Activated T-cell treated with anti-CD3 and anti-CD28 coated beads, Interleukin-2, amount 50 U/mL, for 72 hours (primary cell): ENCODE measurements around the gene MEOX1. TPM values are rescaled to one million over a fixed set of nuclear protein-coding genes. Genes with fewer than 3 reads are reported as not detected.
"Not testable (repeated sequence)": the region's sequence is repeated elsewhere in the genome, so short reads cannot be mapped to it uniquely, and the experiment has no call there.

Experiments
- ATAC-seq, 2 donors: fragments of 150-1000 bp; cut with Tn5 transposase; replicated peaks in 1 of 2; 2 replicates each; pipeline ENCODE4 v1.10.0; 2021; ENCODE audit warnings: moderate library complexity in 2 of 2, mild to moderate bottlenecking in 1 of 2
- DNase-seq, 2 donors: peaks; one replicate each; pipeline ENCODE4 v3.0.0; 2021 to 2022; ENCODE audit warnings: mixed read lengths in 1 of 2
- H3K27ac Mint-ChIP-seq: one replicate; pipeline ENCODE4 v1.8.0; 2022; ENCODE audit warnings: mild to moderate bottlenecking, moderate library complexity, mixed read lengths
- H3K27me3 Mint-ChIP-seq: one replicate; pipeline ENCODE4 v1.8.0; 2022; ENCODE audit warnings: low read depth, mixed read lengths
- H3K36me3 Mint-ChIP-seq, 2 donors: one replicate each; pipeline ENCODE4 v1.8.0; 2022; ENCODE audit warnings: mixed read lengths in 2 of 2, mild to moderate bottlenecking in 1 of 2; ENCODE audit not compliant: insufficient read depth in 2 of 2
- H3K4me1 Mint-ChIP-seq: one replicate; pipeline ENCODE4 v1.8.0; 2022; ENCODE audit warnings: low read depth, mixed read lengths
- H3K4me3 Mint-ChIP-seq, 2 donors: one replicate each; pipeline ENCODE4 v1.8.0; 2022; ENCODE audit warnings: mild to moderate bottlenecking in 2 of 2, mixed read lengths in 2 of 2, moderate library complexity in 2 of 2
- H3K9me3 Mint-ChIP-seq, 2 donors: one replicate each; pipeline ENCODE4 v1.8.0; 2022; ENCODE audit warnings: mixed read lengths in 2 of 2
- total RNA-seq, 2 donors: library from RNA; stranded (reverse); gene quantifications; one replicate each; pipeline ENCODE4 v1.2.3, GENCODE V29; 2022

MEOX1 gene
- total RNA-seq, 2 donors from 2014 or later, result 0.36 to 0.37 TPM

DNA sequence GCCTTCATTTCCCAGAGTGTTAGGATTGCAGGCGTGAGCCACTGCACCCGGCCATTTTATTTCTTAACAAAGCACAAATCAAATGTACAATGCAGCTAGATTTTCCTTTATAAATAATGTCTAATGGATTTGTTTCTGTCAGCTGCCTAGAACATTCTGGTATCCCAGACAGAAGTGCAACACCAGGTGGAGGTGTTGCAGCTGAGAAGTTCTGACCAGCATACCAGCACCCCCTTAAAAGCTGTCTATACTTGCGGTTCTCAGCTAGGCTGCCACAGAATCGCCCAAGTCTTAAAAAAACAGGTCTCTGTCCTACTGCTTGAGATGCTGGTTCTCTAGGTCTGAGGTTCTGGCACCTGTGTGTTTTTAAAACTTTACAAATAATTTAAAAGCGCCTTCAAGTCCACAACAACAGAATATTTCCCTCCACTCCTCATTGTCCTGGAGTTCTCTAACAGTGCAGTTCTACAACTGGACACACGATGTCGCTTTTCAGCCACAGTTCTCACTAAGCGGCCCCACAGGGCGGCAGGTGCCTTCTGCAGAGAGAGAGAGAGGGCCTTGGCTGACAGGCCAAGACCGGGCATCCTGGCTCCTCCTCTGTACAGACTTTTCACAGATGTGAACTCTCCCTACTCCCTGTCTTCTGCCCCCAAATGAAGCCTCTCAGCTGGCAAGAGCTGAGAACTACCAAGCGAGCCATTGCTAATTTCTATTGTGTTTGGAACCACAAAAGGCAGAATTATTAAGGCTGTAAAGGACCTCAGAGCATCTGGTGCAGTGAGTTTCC lies 32.6 kb upstream of the MEOX1 start:
- ATAC-seq, result peak; percentile 91 to 94

GRCh38 chr17:43691317-43691693 lies 29.6 kb upstream of the MEOX1 start:
- ATAC-seq (no peak), DNase-seq (no peak)
- Mint-ChIP-seq H3K4me3 (no peak overlapping the region), H3K4me1 (no peaks in the 10 kb centered on the region), H3K27ac (no peak overlapping the region), H3K36me3 (no peaks in the 10 kb centered on the region), H3K9me3 (no peaks in the 10 kb centered on the region), H3K27me3 (peaks cover 4% of the 10 kb centered on the region)

More for the DNA sequence above, 32.6 kb upstream of the MEOX1 start:
- peak; percentile 77 to 79 for DNase-seq
- Mint-ChIP-seq H3K27me3 (peaks cover 11% of the 10 kb centered on the region), H3K36me3 (no peaks in the 10 kb centered on the region), H3K27ac (no peak overlapping the region), H3K4me3 (no peak overlapping the region), H3K4me1 (no peaks in the 10 kb centered on the region), H3K9me3 (no peaks in the 10 kb centered on the region)

- H3K36me3 Mint-ChIP-seq, result no peaks in the 10 kb centered on the region
- H3K27me3 Mint-ChIP-seq, result peaks cover 4% of the 10 kb centered on the region
- no peaks in the 10 kb centered on the region for H3K9me3 Mint-ChIP-seq
- DNase-seq (no peak), ATAC-seq (no peak)
- H3K4me3 Mint-ChIP-seq, result no peak overlapping the region
- H3K27ac Mint-ChIP-seq, result no peak overlapping the region
- H3K4me1 Mint-ChIP-seq, result no peaks in the 10 kb centered on the region
These were observed 29.0 kb upstream of the MEOX1 start for GRCh38 chr17:43690624-43691316.

DNA sequence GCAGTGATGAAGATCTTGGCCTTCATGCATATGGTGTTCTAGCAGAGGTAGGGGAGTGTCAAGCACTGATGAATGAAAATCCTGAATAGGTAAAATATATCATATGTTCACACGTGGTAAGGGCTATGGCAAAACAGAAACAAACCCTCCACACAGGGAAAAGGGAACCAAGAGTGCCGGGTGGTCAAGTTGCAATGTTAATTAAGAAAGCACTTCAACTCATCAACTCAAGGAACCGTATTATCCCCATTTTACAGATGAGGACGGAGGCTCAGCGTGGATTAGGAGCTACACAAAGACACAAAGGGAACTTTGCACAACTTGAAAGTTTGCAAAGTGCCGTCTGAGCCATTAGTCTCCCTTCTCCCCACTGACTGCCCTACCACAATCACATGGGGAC lies 28.1 kb upstream of the MEOX1 start:
- H3K4me1 Mint-ChIP-seq, result no peaks in the 10 kb centered on the region
- no peak overlapping the region for H3K4me3 Mint-ChIP-seq
- H3K36me3 Mint-ChIP-seq, result no peaks in the 10 kb centered on the region
- H3K27me3 Mint-ChIP-seq, result peaks cover 4% of the 10 kb centered on the region
- DNase-seq (no peak), ATAC-seq (no peak)
- H3K9me3 Mint-ChIP-seq, result no peaks in the 10 kb centered on the region
- no peak overlapping the region for H3K27ac Mint-ChIP-seq

DNA sequence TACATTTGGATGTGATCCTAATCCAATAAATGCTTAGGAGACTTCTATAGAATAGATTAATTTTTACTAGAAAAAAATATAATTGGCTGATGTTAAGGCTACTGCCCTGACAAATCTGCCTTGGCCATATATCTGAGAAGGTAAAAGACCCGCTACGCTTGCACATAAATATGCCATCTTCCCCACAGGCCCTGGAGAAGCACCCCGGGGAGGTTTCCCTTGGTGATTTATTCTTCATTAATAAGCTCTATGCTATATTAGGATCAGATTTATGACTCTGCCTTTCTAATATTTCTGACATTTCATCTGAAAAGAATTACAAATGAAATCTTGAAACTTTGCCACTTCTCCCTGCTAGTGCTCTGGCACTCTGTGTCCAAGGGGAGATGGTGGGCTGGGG lies 27.4 kb upstream of the MEOX1 start:
- Mint-ChIP-seq H3K9me3 (no peaks in the 10 kb centered on the region), H3K27me3 (peaks cover 2% of the 10 kb centered on the region), H3K36me3 (no peaks in the 10 kb centered on the region), H3K4me1 (no peaks in the 10 kb centered on the region), H3K4me3 (no peak overlapping the region), H3K27ac (no peak overlapping the region)
- ATAC-seq (no peak), DNase-seq (no peak)

- not testable (repeated sequence) for H3K36me3 Mint-ChIP-seq, DNase-seq, H3K4me3 Mint-ChIP-seq, ATAC-seq, H3K4me1 Mint-ChIP-seq, H3K27me3 Mint-ChIP-seq, H3K27ac Mint-ChIP-seq, H3K9me3 Mint-ChIP-seq
These were observed 25.2 kb upstream of the MEOX1 start for GRCh38 chr17:43686957-43687356.

GRCh38 chr17:43683928-43684653 lies 22.4 kb upstream of the MEOX1 start:
- no peak overlapping the region for H3K4me3 Mint-ChIP-seq
- no peaks in the 10 kb centered on the region for H3K9me3 Mint-ChIP-seq
- peaks cover 8% of the 10 kb centered on the region for H3K27me3 Mint-ChIP-seq
- H3K27ac Mint-ChIP-seq, result no peak overlapping the region
- no peaks in the 10 kb centered on the region for H3K36me3 Mint-ChIP-seq
- no peaks in the 10 kb centered on the region for H3K4me1 Mint-ChIP-seq
- DNase-seq (no peak), ATAC-seq (no peak)

DNA sequence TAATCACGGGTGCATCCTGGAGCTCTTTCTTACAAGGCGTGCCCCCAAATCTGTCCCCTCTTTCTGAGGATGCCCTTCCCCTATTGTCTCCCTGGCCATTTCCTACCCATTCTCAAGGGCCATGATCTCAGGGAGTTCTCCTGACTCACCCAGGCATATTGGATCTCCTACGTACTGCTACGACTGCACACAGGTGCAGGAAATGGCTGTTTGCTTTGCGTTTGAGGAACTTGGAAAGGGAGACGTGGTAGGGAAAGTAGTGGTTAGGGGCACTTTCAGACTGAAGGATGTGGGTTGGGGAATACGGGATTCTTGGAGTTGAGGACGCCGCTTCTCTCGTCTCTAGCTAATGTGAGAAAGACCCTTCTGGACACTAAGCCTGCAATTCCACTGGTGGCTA lies 18.7 kb upstream of the MEOX1 start:
- no peak overlapping the region for H3K27ac Mint-ChIP-seq
- ATAC-seq, result no peak
- peaks cover 8% of the 10 kb centered on the region for H3K27me3 Mint-ChIP-seq
- H3K4me1 Mint-ChIP-seq, result peaks cover 8% of the 10 kb centered on the region
- H3K9me3 Mint-ChIP-seq, result no peaks in the 10 kb centered on the region
- H3K36me3 Mint-ChIP-seq, result no peaks in the 10 kb centered on the region
- no peak overlapping the region for H3K4me3 Mint-ChIP-seq
- DNase-seq, result no peak

DNA sequence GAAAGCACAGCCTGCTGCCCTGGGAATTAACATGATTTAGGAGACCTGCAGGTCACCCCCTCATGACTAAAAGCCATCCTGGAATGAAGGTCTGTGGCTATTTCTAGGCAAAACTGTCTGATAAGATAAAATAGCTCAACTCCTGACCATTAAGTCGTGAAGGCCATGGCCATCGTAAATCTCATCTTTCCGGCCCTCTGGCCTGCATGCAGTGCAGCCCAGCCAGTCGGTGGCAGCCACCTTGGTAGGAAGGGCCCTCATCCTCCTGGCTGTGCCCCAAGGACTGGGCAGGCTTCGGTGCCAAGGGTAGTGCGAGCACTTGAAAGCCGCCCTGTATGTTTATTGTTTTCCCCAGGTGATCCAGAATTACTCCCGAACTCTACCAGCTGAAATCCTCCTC lies 18.2 kb upstream of the MEOX1 start:
- H3K27ac Mint-ChIP-seq, result no peak overlapping the region
- no peak overlapping the region for H3K4me3 Mint-ChIP-seq
- H3K27me3 Mint-ChIP-seq, result peaks cover 8% of the 10 kb centered on the region
- DNase-seq (no peak), ATAC-seq (no peak)
- H3K4me1 Mint-ChIP-seq, result peaks cover 8% of the 10 kb centered on the region
- no peaks in the 10 kb centered on the region for H3K36me3 Mint-ChIP-seq
- H3K9me3 Mint-ChIP-seq, result no peaks in the 10 kb centered on the region

DNA sequence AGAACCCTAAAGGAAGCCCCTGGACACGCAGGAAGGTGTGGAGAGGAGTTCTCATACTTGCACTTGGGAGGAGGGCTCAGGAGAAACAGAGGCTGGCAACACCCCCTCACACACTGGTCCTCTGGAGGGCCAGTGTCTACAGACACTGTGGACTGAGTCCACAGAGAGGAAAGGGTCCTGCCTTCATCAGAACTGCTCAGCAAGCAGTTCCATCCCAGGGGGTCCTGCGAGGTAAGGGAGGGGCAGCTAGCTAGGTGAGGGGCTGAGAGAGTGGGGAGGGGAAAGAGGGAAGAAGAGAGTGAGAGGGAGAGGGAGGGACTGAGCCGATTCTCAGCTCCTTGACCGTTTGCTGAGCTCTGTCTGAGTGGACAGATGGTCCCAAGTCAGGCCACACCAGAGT lies 17.7 kb upstream of the MEOX1 start:
- H3K27me3 Mint-ChIP-seq, result peaks cover 8% of the 10 kb centered on the region
- no peak overlapping the region for H3K4me3 Mint-ChIP-seq
- DNase-seq (no peak), ATAC-seq (no peak)
- no peaks in the 10 kb centered on the region for H3K9me3 Mint-ChIP-seq
- H3K4me1 Mint-ChIP-seq, result peaks cover 8% of the 10 kb centered on the region
- no peak overlapping the region for H3K27ac Mint-ChIP-seq
- no peaks in the 10 kb centered on the region for H3K36me3 Mint-ChIP-seq

GRCh38 chr17:43676471-43676870 lies 14.7 kb upstream of the MEOX1 start:
- no peaks in the 10 kb centered on the region for H3K36me3 Mint-ChIP-seq
- DNase-seq (no peak), ATAC-seq (no peak)
- H3K9me3 Mint-ChIP-seq, result no peaks in the 10 kb centered on the region
- H3K4me3 Mint-ChIP-seq, result no peak overlapping the region
- peaks cover 8% of the 10 kb centered on the region for H3K27me3 Mint-ChIP-seq
- peaks cover 8% of the 10 kb centered on the region for H3K4me1 Mint-ChIP-seq
- H3K27ac Mint-ChIP-seq, result no peak overlapping the region

- peaks cover 17% of the 10 kb centered on the region for H3K4me1 Mint-ChIP-seq
- DNase-seq, result no peak
- no peaks in the 10 kb centered on the region for H3K9me3 Mint-ChIP-seq
- no peak overlapping the region for H3K27ac Mint-ChIP-seq
- no peak overlapping the region for H3K4me3 Mint-ChIP-seq
- H3K36me3 Mint-ChIP-seq, result no peaks in the 10 kb centered on the region
- no peaks in the 10 kb centered on the region for H3K27me3 Mint-ChIP-seq
- ATAC-seq, result no peak
These were observed 12.7 kb upstream of the MEOX1 start for GRCh38 chr17:43674394-43674793.

- peak; percentile 72 to 78 for DNase-seq
- no peak overlapping the region for H3K4me3 Mint-ChIP-seq
- H3K36me3 Mint-ChIP-seq, result no peaks in the 10 kb centered on the region
- no peaks in the 10 kb centered on the region for H3K27me3 Mint-ChIP-seq
- H3K9me3 Mint-ChIP-seq, result no peaks in the 10 kb centered on the region
- H3K27ac Mint-ChIP-seq, result no peak overlapping the region
- peaks cover 17% of the 10 kb centered on the region for H3K4me1 Mint-ChIP-seq
- ATAC-seq, result peak; percentile 50 to 62
These were observed 12.0 kb upstream of the MEOX1 start for GRCh38 chr17:43673516-43674323.
